Astrocyte of the cerebellum (primary cell): Measurements from ENCODE around the gene FOXP1.
A peak's percentile ranks its signal among the peaks of the same experiment; 100 is the strongest.

ENCODE experiments used
- DNase-seq: peaks from one replicate; pipeline ENCODE4 v3.0.0-alpha.2; 2011; ENCODE audit warnings: low read depth
- H3K4me3 ChIP-seq: 2 replicates; pipeline ENCODE4 v1.5.1; 2011; ENCODE audit warnings: mild to moderate bottlenecking, low read depth, low read length, moderate library complexity
- in situ Hi-C: cut with HindIII; loops from 2 replicates; pipeline ENCODE4 v1.10.0; 2017; ENCODE audit warnings: low sequenced_read_pairs
- TF ChIP-seq, protein P1 (sequence below): IDR thresholded peaks from 2 replicates; pipeline ENCODE4 v1.5.1; 2012; ENCODE audit warnings: low read length, low read depth, moderate library complexity, mild to moderate bottlenecking; ENCODE audit errors: missing control alignments

Gene FOXP1

DNA sequence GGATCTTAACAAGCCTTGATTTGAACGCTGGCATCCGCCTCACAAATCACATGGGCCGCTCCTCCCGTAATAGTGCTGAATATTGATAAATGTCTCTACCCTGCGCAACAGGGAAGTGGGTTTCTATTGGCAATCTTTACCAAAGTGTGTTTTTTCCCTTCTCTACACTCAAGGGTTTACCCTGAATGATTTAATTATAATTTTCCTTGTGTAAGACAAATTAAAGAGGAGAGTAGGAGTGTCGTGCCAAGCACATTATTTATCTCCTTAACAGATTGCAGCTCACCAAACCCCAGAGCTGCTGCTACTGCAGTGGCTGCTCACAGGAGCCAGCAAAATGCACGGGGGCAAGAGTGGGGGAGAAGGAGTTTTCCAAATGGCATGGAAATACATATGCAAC, 545.8 kb downstream of the FOXP1 start:
- TF ChIP-seq, protein P1, sequence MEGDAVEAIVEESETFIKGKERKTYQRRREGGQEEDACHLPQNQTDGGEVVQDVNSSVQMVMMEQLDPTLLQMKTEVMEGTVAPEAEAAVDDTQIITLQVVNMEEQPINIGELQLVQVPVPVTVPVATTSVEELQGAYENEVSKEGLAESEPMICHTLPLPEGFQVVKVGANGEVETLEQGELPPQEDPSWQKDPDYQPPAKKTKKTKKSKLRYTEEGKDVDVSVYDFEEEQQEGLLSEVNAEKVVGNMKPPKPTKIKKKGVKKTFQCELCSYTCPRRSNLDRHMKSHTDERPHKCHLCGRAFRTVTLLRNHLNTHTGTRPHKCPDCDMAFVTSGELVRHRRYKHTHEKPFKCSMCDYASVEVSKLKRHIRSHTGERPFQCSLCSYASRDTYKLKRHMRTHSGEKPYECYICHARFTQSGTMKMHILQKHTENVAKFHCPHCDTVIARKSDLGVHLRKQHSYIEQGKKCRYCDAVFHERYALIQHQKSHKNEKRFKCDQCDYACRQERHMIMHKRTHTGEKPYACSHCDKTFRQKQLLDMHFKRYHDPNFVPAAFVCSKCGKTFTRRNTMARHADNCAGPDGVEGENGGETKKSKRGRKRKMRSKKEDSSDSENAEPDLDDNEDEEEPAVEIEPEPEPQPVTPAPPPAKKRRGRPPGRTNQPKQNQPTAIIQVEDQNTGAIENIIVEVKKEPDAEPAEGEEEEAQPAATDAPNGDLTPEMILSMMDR: no peak
- no peak for DNase-seq
- in situ Hi-C loops: no loop called here
- no peak overlapping the region for H3K4me3 ChIP-seq

DNA sequence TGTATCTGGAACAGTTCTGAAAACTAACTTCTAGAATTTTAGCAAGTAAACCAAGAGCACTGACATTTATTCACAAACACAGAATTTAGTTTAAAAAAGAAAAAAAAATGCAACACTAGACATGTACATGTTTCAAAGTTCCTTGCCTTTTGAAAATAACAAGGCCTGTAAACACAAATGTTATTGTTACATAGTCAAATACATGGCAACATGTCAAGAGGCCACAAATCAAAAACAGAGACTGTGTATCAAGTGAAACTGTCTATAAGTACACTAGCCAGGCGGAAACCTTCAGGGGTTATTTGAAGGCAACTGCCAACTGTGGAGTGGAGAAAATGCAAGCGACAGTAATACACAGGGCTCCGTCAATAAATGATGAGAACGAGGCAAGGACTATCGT, 547.6 kb downstream of the FOXP1 start:
- in situ Hi-C loops: no loop called here

DNA sequence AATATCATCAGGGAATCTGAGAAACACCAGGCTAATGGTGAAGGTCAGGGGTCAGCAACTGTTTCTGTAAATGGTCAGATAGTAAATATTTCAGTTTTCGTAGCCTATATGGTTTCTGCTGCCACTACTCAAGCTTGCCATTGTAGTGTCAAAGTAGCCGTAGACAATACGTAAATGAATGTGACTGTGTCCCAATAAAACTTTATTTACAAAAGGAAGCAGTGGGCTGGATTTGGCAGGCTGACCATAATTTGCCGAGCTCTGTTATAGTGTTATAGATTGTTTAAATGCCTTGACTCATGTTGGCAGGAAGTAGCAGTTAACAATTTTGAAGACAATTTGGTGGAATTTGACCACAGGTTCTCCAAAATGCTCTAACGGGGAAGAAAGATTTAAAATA, 548.2 kb downstream of the FOXP1 start:
- peak; percentile 27 for DNase-seq
- no peak overlapping the region for H3K4me3 ChIP-seq
- TF ChIP-seq, protein P1: no peak
- in situ Hi-C loops: no loop called here

More for the DNA sequence above, 547.6 kb downstream of the FOXP1 start:
- TF ChIP-seq, protein P1: no peak
- DNase-seq: no peak
- no peak overlapping the region for H3K4me3 ChIP-seq

DNA sequence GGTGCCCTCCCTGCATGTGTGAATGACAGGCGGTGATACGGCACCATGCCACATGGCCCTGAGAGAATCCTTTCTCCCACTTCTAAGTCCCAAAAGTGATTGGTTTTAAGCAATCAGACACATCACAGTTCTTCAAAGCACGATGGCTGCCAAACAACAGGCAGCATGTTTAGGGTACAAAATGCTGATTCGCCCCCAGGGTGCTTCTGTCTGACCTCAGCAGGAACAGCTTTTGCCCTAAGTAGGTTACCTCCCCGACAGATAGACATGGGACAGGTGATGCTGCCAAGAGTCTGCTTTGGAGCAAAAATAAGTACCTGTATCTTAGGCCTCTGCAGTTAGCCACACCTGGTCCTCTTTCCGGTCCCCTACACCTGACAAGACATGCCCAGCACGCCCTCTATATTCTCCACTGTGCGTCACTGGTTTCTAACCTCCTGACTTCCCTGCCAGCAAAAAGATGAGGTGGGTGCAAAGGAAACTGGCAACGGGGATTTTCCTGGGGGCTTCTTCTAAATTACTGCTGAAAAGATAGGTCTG, 549.8 kb downstream of the FOXP1 start:
- no peak for DNase-seq
- TF ChIP-seq, protein P1: no peak
- H3K4me3 ChIP-seq: no peak overlapping the region
- in situ Hi-C loops: no loop called here

DNA sequence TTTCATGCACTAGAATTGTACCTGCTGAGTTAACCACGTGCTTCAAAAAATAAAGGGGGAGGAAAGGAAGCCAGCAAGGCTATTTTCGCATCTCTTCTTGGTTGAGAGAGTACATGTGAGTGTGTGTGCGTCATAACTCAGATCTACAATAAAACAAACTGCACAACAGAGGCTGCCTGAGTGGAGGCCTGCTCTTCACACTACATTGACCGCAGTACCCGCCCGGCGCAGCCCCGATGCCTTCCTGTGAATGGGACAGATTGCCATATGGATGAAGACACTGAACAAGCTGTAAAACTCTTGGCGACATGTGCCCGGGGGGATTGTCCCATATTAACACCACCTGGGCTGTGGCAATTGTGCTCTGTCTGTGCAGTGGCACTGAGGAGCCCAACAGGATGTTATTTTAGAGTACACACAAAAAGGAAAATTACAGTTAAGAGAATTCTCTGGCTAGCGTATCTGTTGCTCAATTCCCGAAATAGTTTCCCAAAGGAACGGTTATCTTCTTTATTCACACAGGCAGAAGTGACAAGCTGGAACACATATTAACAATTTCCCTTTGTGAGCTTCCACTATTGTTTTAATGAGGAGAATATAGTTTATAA, 551.5 kb downstream of the FOXP1 start:
- DNase-seq: no peak
- TF ChIP-seq, protein P1: no peak
- no peak overlapping the region for H3K4me3 ChIP-seq
- in situ Hi-C loops: no loop called here

DNA sequence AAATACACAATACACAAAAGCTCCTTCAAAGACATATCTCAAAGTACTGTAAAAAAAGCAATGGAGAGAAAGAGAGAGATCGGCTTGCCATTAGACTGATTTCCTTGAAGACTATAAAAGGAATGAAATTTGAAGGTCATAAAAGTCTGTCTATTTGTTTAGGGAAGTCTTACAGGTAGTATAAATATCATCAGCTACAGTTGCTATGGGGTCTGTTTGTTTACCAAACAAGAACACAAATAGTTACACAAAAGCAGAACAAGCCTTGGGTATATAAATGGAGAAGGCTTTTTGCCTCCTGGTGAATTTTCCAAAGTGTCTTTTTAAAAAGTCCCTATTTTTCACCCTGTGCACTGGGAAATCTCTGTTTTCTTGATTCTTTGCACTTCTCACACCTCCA, 552.3 kb downstream of the FOXP1 start:
- DNase-seq: no peak
- no peak overlapping the region for H3K4me3 ChIP-seq

More for the DNA sequence above, 552.3 kb downstream of the FOXP1 start:
- in situ Hi-C loops: no loop called here
- TF ChIP-seq, protein P1: no peak
